IPS DF 19.7 (cell line): ENCODE results near the gene TMEM150C.

Experiments
- DNase-seq: peaks from one replicate; pipeline ENCODE4 v3.0.0-alpha.2; 2013; ENCODE audit warnings: low read depth, low spot score

TMEM150C gene

DNA sequence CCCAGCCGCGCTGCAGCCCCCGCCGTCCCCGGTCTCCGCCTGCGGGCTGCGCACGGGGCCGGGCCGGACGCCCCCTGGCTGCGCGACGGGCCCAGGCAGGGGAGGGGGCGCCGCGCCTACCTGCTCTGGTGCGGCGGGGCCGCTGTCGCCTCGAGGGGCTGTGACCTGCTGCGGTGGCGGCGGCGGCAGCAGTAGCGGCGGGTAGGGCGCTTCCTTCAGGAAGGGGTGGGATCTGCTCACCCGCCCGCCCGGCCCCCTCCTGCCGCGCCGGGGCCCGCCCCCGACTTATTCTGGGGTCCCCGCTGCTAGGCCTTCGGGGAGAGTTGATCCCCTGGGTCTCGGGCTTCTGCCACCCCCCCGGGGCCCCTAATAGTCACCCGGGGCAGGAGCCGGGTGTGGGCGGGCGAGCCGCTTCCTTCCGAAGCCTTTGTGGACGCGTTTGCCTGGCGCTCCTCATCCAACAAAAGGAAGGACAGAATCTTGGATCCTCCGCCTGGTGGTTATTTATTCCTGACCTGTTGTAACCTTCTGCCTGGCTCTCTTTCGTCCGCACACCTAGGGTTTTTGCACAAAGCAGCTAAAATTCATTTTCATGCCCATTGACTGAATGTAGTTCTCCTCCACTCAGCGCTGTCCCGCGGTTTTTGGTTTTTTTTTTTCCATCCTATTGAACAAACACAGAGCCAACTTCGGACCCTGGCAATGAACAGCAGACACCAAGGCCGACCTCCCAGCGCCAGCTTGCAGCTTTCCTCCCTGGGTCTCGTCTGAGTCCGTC, at the start of gene TMEM150C:
Gene TMEM150C (minus strand): TSS at position 203 of the 778 bp plus-strand sequence. CDS start 57,331 bp downstream, outside the sequence.
- DNase-seq = no peak

DNA sequence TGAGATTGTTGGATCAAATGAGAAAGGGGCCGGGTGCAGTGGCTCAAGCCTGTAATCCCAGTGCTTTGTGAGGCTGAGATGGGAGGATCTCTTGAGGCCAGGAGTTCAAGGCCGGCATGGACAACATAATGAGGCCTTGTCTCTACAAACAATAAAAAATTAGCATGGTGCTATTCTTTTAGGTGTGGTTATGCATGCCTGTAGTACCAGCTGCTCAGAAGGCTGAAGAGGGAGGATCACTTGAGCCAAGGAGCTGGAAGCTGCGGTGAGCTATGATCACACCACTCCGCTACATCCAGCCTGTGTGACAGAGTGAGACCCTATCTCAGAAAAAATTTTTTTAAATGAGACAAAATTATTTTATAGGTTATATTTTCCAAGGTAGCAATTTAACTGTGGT, 49.7 kb upstream of the TMEM150C start:
- no peak for DNase-seq

DNA sequence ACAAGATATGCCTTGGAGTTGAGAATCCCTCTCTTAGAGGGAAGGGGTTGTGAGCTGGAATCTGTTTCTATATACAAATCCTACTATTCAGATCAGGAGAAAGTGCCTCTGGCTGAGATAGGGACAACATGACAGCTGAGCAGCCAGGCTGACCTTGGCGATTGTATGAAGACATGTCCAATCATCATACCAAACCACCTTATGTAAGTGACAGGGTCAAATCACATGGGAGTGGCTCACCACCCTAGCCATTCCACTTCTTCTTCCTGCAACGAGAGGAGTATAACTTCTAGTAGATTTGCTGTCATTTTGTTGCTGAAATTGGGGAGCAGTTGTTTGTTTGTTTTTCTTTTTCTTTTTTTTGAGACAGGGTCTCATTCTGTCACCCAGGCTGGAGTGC, 48.3 kb upstream of the TMEM150C start:
- DNase-seq = no peak

DNA sequence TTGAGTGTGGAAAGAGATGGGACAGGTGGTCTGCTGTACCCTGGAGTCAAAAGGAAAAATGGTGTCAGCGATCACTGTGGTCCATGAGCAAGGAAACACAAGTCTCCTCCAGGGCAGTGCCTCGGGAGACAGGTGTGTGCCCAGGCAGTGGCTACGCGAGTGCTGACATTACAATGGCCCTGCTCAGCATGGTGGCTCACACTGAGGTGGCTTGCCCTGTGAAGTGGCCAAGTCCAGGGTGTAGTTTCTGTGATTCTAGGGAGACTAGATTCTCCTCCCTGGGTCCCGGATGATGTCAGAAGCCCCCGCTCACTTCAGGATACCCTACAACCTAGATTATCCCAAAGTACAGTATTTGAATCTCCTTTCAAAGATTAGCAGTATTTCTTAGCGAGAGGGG, 44.8 kb upstream of the TMEM150C start:
- no peak for DNase-seq

DNA sequence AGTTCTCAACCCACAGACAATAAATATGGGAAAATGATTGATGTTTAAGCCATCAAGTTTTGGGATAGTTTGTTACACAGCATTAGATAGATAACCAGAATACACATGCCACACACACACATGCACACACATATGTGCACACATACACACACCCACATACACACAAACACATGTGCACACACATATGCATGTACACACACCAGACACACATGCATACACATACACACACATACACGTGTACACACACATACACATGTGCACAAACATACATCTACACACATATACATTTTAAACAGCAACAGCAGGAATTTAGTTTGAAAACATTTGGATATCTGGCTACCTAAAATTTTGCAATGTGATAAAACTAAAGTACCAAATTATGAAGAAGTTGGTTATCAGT, 42.7 kb upstream of the TMEM150C start:
- DNase-seq = no peak

DNA sequence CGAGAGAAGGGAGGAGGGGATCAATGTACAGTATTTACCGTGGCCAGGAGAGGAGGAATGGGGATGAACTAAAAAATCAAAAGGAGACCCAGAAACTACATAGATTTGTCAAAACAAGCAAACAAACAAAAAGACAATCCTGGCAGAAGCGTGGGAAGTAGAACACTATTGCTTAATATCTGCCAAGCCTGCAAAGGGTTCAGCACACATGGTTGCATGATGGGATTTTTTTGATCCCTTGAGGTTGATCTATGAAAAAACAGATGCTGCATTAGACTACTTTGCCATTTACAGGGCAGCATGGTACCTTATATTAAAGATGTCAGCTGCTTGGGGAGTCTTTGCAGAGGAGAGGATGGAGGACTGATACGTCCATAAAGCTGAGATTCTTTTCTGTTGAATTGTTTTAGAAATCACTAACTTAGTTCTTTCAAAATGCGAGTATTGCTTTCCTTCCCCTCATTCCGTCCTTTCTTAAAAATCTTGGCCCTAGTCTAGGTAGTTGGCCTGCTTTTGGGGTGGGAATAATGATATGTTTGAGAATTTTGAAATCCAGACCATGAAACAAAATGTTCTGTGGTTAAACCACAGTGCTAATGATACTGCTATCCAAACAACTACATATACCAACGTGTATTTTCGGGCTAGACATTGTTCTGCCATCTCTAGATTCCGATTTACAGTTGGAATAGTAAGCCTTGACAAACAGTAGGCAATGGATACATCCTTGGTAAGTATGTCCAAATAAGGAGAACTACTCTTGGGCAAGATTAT, 39.6 kb upstream of the TMEM150C start:
- DNase-seq = no peak

DNA sequence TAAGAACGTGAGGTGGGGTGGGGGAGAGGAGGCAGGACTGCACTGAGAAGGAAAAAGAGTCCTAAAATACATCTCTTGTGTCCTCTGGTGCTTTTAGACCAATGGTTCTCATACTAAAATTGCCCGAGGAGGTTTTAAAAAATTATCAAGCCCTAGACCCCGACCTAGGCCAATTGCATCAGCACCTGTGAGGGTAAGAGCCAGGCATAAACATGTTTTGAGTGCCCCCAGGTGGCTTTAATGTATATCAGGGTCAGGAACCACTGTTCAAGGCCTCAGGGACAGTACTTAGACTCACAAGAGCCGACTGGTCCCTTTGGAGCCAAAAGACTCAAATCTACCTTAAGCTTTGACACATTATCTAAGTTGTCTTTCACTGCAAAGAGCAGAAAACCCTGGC, 37.5 kb upstream of the TMEM150C start:
- DNase-seq = peak; percentile 40

DNA sequence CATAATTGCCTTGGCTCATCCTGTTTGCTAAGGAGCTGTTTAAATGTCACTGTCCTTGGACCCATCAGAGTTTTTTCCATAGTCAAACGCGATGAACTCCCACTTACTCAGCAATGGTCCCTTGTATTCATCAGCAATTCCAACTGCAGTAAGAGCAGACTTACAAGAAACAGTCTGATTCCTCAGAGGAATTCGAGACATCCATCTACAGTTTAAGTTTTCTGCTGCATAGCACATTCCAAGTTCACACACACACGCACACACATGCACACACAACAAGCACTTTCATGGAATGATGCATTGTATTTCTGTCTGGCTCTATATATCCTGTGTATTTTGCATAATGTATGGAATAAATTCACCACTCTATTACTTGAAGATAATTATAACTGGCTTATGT, 32.7 kb upstream of the TMEM150C start:
- DNase-seq = no peak

DNA sequence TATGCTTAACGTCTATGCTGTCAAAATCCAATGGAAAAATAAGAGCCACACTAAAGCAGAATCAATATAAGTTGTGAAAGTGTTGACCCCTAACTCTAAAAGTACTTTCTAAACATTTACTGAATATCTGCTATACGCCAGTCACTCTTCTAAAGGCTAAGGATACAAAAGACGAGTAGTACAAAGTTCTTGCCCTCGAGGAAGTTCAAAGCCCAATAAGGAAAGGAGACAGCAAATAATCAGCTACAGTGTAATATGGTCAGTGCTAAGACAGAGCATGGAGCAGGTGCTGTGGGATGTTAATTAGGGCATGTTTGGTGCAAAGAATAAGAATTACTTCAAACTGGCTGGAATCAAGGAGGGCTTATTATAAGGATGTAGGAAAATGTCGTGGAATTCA, 31.6 kb upstream of the TMEM150C start:
- no peak for DNase-seq

DNA sequence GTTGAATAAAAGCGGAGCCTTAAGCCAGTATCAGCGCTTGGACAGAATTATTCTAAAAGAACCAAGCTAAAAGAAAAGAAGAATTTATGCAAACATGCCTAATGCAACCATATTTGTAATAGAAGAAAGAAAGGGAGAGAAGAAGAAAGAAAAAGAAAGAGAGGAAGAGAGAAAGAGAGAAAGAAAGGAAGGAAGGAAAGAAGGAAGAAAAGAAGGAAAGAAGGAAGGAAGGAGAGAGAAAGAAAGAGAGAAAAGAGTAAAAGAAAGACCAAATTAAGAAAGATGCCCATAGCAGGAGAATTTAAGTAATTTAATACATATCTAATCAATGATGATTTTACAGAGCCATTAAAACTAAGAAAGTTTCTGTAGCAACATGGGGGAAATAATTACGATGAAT, 30.9 kb upstream of the TMEM150C start:
- DNase-seq = no peak

DNA sequence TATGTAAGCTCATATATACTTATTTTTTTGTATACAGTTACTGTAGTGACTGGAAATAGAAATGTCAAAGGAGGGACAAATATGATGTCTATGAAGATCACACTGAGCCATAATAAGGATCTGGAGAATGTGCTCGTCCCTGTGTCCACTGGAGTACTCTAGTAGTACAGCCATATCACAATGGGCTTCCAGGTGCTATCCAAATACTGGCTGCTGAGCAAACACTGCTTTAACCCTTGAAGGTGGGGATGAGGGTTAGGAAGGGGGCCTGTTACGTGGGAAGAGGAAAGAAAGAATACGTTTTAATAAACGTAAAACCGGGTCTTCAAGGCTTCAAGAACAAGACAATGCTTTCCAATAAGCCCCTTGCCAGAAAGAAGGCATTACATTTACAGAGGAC, 29.8 kb upstream of the TMEM150C start:
- no peak for DNase-seq

DNA sequence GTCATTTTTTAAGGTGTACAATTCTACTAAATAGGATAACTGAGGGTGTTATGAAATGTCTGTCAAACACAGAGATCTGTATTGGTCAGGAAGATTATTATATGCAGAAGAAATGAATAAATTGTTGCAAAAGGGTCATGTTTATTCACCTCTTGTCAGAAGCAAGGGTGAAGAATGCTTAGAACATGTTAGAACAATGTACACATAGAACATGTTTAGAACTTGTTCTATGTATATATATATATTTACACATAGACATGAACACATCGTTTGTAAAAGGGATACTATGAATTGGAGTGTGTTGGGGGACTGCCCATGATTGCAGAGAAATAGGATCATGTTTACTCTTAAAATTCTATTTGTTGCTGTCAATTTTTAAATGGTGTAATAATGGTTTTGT, 28.0 kb upstream of the TMEM150C start:
- DNase-seq = no peak

DNA sequence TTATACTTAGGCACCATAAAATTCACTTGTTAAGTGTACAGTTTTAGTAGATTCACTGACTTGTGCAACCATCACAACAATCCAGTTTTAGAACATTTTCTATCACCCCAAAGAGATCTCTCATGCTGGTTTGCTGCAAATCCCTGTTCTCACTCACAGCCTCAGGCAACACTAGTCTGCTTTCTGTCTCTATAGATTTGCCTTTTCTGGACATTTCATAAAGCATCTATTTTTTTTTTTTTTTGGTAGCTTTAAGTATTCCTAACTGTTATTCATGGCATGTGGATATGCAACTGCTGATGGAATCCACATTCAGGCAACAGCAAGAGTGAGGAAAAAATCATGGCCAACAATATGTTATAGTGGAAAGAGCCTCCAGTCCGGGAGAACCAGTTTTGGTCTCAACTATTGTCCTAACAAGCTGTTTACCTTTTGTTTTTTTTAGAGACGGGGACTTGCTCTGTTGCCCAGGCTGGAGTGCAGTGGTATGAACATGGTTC, 27.0 kb upstream of the TMEM150C start:
- no peak for DNase-seq

DNA sequence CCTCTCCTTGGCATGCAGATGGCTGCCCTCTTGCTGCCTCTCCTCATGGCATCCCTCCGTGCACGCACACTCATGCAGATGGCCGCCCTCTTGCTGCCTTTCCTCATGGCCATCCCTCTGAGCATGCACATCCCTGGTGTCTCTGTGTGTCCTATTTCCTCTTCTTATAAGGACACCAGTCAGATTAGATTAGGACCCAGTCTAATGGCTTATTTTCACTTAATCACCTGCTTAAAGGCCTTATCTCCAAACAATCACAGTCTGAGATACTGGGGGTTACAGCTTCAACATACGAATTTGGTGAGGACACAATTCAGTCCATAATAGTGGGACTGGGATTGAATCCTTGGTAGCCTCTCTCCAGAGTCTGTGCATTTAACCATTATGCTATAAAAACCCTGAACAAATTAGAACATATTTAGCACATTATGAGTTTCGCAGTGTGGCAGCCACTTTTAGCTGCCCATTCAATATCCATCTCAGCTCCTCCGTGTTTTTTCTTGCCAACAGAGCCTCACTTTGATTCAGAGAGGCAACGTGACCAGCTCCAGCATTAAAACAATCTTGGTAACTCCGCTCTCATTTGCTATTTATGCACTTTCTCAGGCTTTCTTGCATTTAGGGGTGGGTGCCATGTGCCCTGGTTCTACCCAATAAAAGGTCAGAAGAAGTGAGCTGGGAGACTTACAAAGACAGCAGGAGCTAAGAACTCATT, 26.2 kb upstream of the TMEM150C start:
- DNase-seq = no peak

DNA sequence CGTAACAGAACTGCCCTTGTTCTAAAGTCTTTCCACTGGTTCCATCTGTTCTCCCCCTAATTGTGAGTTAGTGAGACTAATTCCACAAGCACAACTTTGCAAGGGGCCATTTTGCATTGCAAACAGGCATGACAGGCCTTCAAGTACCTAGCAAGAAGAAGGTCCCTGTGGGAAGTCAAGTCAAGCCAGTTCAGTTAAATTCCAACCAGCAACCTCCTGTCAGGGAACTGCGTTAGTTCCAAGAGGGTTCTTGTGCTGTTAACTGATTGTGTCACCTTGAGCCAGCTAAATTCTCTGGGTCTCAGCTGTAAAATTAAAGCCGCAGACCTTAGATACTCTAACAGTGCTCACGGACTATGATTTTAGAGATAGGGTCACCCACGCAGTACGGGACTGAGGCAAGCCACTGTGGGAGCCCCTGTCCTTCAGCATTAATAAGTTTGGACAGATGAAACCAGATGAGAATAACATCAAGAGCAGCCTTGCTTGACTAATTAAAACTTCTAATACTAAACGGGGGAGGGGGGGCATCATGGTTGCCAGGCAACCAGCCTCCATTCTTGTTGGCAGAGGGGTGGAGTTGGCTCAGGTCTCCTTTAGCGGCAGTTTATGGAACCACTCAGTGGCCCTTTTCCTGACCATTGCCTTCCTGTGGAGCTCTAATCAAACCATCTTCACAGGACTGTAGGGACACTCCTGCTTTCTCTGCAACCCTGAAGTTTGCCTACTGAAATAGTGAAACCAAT, 24.1 kb upstream of the TMEM150C start:
- DNase-seq = no peak

DNA sequence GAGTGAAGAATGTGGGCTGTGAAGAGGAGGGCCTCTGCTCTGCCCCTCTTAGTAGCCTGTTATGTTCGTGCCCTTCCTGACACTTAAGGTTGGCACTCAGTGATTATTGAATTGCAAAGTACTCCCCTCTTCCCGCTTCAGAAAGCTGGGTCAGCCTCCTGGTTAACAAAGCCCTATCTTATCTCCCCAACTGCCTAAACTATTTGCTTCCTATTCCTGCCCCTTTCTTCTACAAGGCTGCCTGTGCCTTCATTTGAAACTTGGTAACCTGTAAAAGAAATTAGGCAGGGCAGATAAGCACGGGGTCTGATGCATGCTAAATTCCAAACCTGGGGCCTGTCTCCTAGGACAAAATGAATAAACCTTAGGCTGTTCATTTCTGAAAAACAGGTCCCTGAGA, 23.1 kb upstream of the TMEM150C start:
- DNase-seq = no peak

DNA sequence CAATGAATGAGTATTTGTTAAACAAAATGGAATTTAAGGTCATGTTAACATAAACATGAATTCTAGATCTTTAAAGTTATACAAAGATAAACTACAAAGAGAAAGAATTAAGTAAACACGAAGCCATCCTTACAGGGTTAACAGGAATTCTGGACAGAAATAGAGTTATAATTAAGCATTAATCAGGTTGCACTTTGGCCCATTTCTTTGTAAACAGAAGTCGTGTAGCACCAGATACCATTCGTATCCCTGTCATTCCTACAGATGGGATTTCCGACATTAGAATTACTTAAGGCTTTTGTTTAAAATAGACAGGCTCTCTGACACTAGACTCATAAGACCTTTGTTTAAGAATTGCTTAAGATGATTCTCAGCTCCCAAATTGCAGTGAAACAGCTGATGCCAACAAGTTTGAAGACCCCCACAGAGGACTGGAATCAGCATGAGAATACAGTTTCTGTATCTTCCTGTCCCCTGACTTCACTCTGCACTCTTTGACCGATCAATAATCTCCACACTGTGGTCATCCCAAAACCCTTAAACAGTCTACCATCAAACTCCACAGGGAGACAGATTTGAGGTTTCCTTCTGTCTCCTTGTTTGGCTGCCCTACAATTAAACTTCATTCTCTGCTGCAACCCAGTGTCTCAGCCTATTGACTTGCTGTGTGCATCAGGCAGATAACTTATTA, 22.3 kb upstream of the TMEM150C start:
- DNase-seq = no peak

DNA sequence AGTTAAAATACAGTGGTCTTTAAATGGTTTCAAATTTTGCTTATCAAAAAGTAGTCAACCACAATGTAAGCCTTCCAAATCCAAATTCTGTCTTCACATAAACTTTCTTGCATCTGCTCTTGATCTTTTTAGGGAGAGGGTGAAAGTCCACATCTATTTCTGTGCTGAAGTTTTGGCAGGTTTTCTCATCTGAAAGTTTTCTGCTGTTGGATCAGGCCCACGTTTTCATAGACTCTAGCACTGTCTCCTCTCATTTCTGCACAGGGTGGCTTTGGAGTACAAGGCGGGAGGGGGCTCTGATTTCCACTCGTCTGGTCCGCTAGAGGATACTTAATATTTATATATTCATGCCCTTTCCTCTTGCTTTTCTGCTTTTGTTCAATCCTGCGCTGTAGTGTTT, 18.1 kb upstream of the TMEM150C start:
- DNase-seq = no peak

DNA sequence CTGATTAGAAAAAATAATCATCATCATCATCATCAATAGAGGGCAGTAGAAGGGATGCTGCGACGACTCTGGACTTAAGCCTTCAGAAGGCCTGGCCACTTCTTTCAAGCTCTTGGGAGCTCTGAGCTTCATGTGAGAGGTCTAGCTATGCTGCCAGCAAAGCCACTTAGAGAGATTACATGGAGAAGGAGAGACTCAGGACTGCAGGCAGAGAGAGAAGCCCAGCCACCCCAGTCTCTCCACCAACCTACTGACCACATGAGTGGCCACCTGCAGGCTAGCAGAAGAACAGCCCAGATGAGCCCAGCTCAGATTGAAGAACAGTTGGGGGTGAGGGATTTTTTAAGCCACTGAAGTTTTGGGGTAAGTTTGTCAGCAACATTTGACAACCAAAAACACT, 17.1 kb upstream of the TMEM150C start:
- DNase-seq = no peak

DNA sequence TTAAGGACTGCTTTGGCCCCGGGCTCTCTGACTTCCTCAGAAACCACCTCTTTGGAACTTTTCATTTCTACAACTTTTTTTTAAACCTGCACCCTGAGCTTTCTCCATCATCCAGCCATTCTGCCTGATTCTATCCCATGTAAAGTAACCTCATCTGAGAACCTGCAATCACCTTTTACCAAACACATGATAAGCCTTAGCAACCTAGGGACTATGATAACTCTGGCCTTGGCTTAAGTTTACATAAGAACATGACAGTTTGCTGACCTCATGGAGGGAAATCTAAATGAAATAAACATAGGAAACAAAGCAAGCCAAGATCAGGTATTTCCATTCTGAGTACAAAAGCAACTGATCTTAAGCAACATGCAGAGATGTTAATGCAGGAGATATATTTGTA, 15.7 kb upstream of the TMEM150C start:
- no peak for DNase-seq

DNA sequence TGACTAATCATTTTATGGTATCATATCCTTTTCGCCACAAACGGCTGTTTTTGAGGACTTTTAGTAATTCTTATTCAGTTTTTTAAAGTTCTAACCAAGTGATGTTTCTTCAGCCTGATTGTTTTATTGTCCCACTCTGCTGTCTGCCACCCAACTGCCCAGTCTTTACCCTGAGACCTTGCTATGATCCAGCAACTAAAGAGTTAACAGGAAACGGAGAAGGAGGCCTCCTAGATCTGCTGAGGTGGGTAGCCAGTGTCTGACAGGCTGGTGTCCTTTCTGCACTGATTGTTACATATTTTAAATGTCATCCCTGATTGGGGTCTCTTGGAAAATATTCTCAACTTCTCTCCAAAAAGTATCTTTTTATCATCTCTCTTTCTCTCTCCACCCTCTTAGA, 7.9 kb upstream of the TMEM150C start:
- no peak for DNase-seq
